Lung (tissue), 12 donors: ENCODE measurements around the gene RASSF5. TPM values are rescaled to one million over a fixed set of nuclear protein-coding genes. Genes with fewer than 3 reads are reported as not detected.

Experiments
- ATAC-seq: fragments of 200-7000 bp; cut with Tn5 transposase; one replicate; pipeline ENCODE4 v1.9.1; 2020; ENCODE audit warnings: moderate number of reproducible peaks; ENCODE audit not compliant: insufficient read depth, low FRiP score
- DNase-seq, 3 donors: peaks; one replicate each; pipeline ENCODE4 v3.0.0-alpha.2; 2013 to 2017
- H3K27ac ChIP-seq, 2 donors: one replicate each; pipeline ENCODE4 v1.5.1; 2013; ENCODE audit warnings: mild to moderate bottlenecking in 2 of 2, moderate library complexity in 2 of 2, control low read depth in 1 of 2, inconsistent platforms in 1 of 2, low read depth in 1 of 2, low read length in 1 of 2
- H3K27me3 ChIP-seq, 3 donors: one replicate each; pipeline ENCODE4 v1.5.1; 2013; ENCODE audit warnings: low read length in 2 of 3; ENCODE audit not compliant: control insufficient read depth in 3 of 3, insufficient read depth in 3 of 3
- H3K36me3 ChIP-seq, 4 donors: one replicate each; pipeline ENCODE4 v1.5.1; 2013; ENCODE audit warnings: low read length in 4 of 4, mild to moderate bottlenecking in 1 of 4, moderate library complexity in 1 of 4; ENCODE audit not compliant: control insufficient read depth in 4 of 4, insufficient read depth in 4 of 4
- H3K4me1 ChIP-seq, 5 donors: one replicate each; pipeline ENCODE4 v1.5.1; 2013; ENCODE audit warnings: low read length in 5 of 5, mild to moderate bottlenecking in 2 of 5, moderate library complexity in 1 of 5; ENCODE audit not compliant: control insufficient read depth in 5 of 5, insufficient read depth in 5 of 5
- H3K4me3 ChIP-seq: one replicate; pipeline ENCODE4 v1.5.1; 2013; ENCODE audit warnings: mild to moderate bottlenecking, control low read depth, moderate library complexity
- H3K9ac ChIP-seq, 2 donors: one replicate each; pipeline ENCODE4 v1.5.1; 2013; ENCODE audit warnings: low read length in 2 of 2, control low read depth in 1 of 2; ENCODE audit not compliant: insufficient read depth in 1 of 2
- H3K9me3 ChIP-seq, 4 donors: one replicate each; pipeline ENCODE4 v1.5.1; 2013; ENCODE audit warnings: low read length in 3 of 4, mild to moderate bottlenecking in 1 of 4, moderate library complexity in 1 of 4; ENCODE audit not compliant: control insufficient read depth in 4 of 4, insufficient read depth in 3 of 4
- CTCF ChIP-seq: IDR thresholded peaks from 2 replicates; pipeline ENCODE4 v1.5.1; 2012; ENCODE audit warnings: mild to moderate bottlenecking; ENCODE audit errors: control extremely low read depth, extremely low read depth
- WGBS, 2 donors: extraction: QIAGEN DNeasy Blood & Tissue Kit; methylation state at CpG; one replicate each; pipeline ENCODE4 v1.1.7; 2013; 5-methylcytosine and 5-hydroxymethylcytosine counted together
- polyA plus RNA-seq, 2 donors: library from polyadenylated mRNA; stranded (reverse); fragments of 200-250 nt; gene quantifications; one replicate each; pipeline ENCODE4 v1.2.1, GENCODE V29; 2013
- total RNA-seq, 2 donors: library from RNA; depleted of rRNA in 1 of 2; stranded (reverse); fragments of >200 nt in 1 of 2; gene quantifications; one replicate each; pipeline ENCODE4 v1.2.1, GENCODE V29; 2014 to 2021
- donor health status: control.
- donor health status: control.
- donor health status: Bipolar disorder and iron deficiency.
- donor health status: healthy.
- donor health status: DM: yes; HTN: yes; CAD: no.

The RASSF5 gene
- total and polyA plus RNA-seq, 4 donors = 10.3 to 38.2 (median 30.7) TPM

- ATAC-seq (no peak), DNase-seq (no peak)
- TF ChIP-seq CTCF = no peak
- Histone ChIP-seq H3K9me3 (no peaks in the 10 kb centered on the region), H3K27me3 (no peaks in the 10 kb centered on the region), H3K4me1 (no peaks in the 10 kb centered on the region), H3K4me3 (no peak overlapping the region), H3K36me3 (peaks cover 0 to 3% (median 1%) of the 10 kb centered on the region in 4 donors), H3K9ac (no peak overlapping the region), H3K27ac (no peak overlapping the region)
- 95 to 98% methylated on average over 10 of the region's 10 CpGs for WGBS, 2 donors
These were observed 22.4 kb upstream of the RASSF5 start for GRCh38 chr1:206484901-206485300.

- ATAC-seq = peak; percentile 19
These were observed 20.1 kb upstream of the RASSF5 start for GRCh38 chr1:206486995-206487788.

GRCh38 chr1:206487970-206488369, 19.4 kb upstream of the RASSF5 start:
- no peak for DNase-seq
- H3K27ac ChIP-seq = no peak overlapping the region
- no peaks in the 10 kb centered on the region for H3K9me3 ChIP-seq
- 92 to 95% methylated on average over 7 of the region's 7 CpGs for WGBS, 2 donors
- H3K4me1 ChIP-seq = peaks cover 0 to 5% (median 0%) of the 10 kb centered on the region in 5 donors
- ATAC-seq = no peak
- no peak overlapping the region for H3K4me3 ChIP-seq
- TF ChIP-seq CTCF = no peak
- peaks cover 0 to 10% (median 5%) of the 10 kb centered on the region in 4 donors for H3K36me3 ChIP-seq
- no peak overlapping the region for H3K9ac ChIP-seq
- no peaks in the 10 kb centered on the region for H3K27me3 ChIP-seq

More at GRCh38 chr1:206486995-206487788, 20.1 kb upstream of the RASSF5 start:
- H3K9ac ChIP-seq = no peak overlapping the region
- H3K27ac ChIP-seq = no peak overlapping the region
- no peak for DNase-seq
- H3K4me1 ChIP-seq = peaks cover 0 to 5% (median 0%) of the 10 kb centered on the region in 5 donors
- TF ChIP-seq CTCF = no peak
- no peaks in the 10 kb centered on the region for H3K27me3 ChIP-seq
- peaks cover 0 to 9% (median 3%) of the 10 kb centered on the region in 4 donors for H3K36me3 ChIP-seq
- WGBS, 2 donors = 66 to 67% methylated on average over 15 of the region's 15 CpGs
- no peaks in the 10 kb centered on the region for H3K9me3 ChIP-seq
- no peak overlapping the region for H3K4me3 ChIP-seq
